Vagina (tissue), 2 donors: ENCODE measurements around the gene CRYBG1.

ENCODE experiments used
- CTCF ChIP-seq, 3 experiments: fragments of 450-650 bp in 2 of 3; fragments of 200-600 bp in 1 of 3; sonication (generic) in 1 of 3; IDR thresholded peaks; one replicate each; pipeline ENCODE4 v1.5.1; 2017 to 2019; ENCODE audit warnings: antibody characterized with exemption in 3 of 3, mild to moderate bottlenecking in 2 of 3, moderate library complexity in 2 of 3
- POLR2AphosphoS5 ChIP-seq, 2 donors: sonication (generic); formaldehyde crosslinking; IDR thresholded peaks; one replicate each; pipeline ENCODE4 v1.9.0; 2017; ENCODE audit warnings: antibody characterized with exemption in 2 of 2, mild to moderate bottlenecking in 2 of 2, low read depth in 1 of 2; ENCODE audit not compliant: insufficient read depth in 1 of 2

- TF ChIP-seq CTCF (IDR thresholded peaks at IDR 0.05), result peak in 1 of 3 experiments; percentile 10
- TF ChIP-seq POLR2AphosphoS5 (IDR thresholded peaks at IDR 0.05; ENCODE audit: insufficient read depth in 1 of 2, low read depth in 1 of 2), result peak; percentile 94
Measured at GRCh38 chr6:106325336-106326178, 35.0 kb upstream of the CRYBG1 start, which contains the start of gene ATG5.
